Mesendoderm (in vitro differentiated cells): Measurements from ENCODE around the gene KCNJ3.

Source experiments
- DNase-seq: peaks from one replicate; pipeline ENCODE4 v3.0.0; 2013
- H2AK5ac ChIP-seq: 2 replicates; pipeline ENCODE4 v1.6.1; 2013; ENCODE audit warnings: low read length, inconsistent platforms
- H2BK120ac ChIP-seq: 2 replicates; pipeline ENCODE4 v1.6.1; 2013; ENCODE audit warnings: low read depth, mild to moderate bottlenecking, low read length, moderate library complexity, mixed read lengths
- H2BK15ac ChIP-seq: replicated peaks from 2 replicates; pipeline ENCODE4 v1.6.1; 2013; ENCODE audit warnings: low read depth, mild to moderate bottlenecking, moderate library complexity
- H2BK5ac ChIP-seq: 2 replicates; pipeline ENCODE4 v1.6.1; 2013; ENCODE audit warnings: low read length, inconsistent platforms
- H3K18ac ChIP-seq: 2 replicates; pipeline ENCODE4 v1.6.1; 2013; ENCODE audit warnings: mild to moderate bottlenecking, low read length, mixed read lengths
- H3K23ac ChIP-seq: one replicate; pipeline ENCODE4 v1.6.1; 2013; ENCODE audit warnings: low read length
- H3K27ac ChIP-seq: 2 replicates; pipeline ENCODE4 v1.5.1; 2013; ENCODE audit warnings: low read depth, mild to moderate bottlenecking, inconsistent platforms, low read length, moderate library complexity
- H3K27me3 ChIP-seq: 2 replicates; pipeline ENCODE4 v1.6.1; 2013; ENCODE audit warnings: low read length, control low read depth, mild to moderate bottlenecking, inconsistent platforms; ENCODE audit not compliant: insufficient read depth, poor library complexity
- H3K36me3 ChIP-seq: 2 replicates; pipeline ENCODE4 v1.6.1; 2013; ENCODE audit warnings: low read length, inconsistent platforms; ENCODE audit not compliant: control insufficient read depth, insufficient read depth
- H3K4ac ChIP-seq: one replicate; pipeline ENCODE4 v1.6.1; 2013; ENCODE audit warnings: low read depth, mild to moderate bottlenecking, low read length, moderate library complexity
- H3K4me1 ChIP-seq: 2 replicates; pipeline ENCODE4 v1.6.1; 2013; ENCODE audit warnings: low read depth, low read length, inconsistent platforms; ENCODE audit not compliant: control insufficient read depth
- H3K4me2 ChIP-seq: 2 replicates; pipeline ENCODE4 v1.6.1; 2013; ENCODE audit warnings: low read length
- H3K4me3 ChIP-seq: 2 replicates; pipeline ENCODE4 v1.5.1; 2013; ENCODE audit warnings: mild to moderate bottlenecking, low read length
- H3K56ac ChIP-seq: one replicate; pipeline ENCODE4 v1.6.1; 2013; ENCODE audit warnings: low read length
- H3K79me1 ChIP-seq: 2 replicates; pipeline ENCODE4 v1.6.1; 2013; ENCODE audit warnings: low read length, inconsistent platforms
- H3K79me2 ChIP-seq: 2 replicates; pipeline ENCODE4 v1.6.1; 2013; ENCODE audit warnings: mild to moderate bottlenecking, low read length; ENCODE audit not compliant: control insufficient read depth, insufficient read depth
- H3K9ac ChIP-seq: 2 replicates; pipeline ENCODE4 v1.6.1; 2013; ENCODE audit warnings: low read length, inconsistent platforms
- H4K5ac ChIP-seq: one replicate; pipeline ENCODE4 v1.6.1; 2013; ENCODE audit warnings: low read length
- H4K8ac ChIP-seq: one replicate; pipeline ENCODE4 v1.6.1; 2013; ENCODE audit warnings: low read depth, mild to moderate bottlenecking, control low read depth, low read length, moderate library complexity
- WGBS: extraction: QIAGEN DNeasy Blood & Tissue Kit; methylation state at CpG from one replicate; pipeline ENCODE4 v1.1.7; 2013; ENCODE audit warnings: low lambda C conversion rate, missing lambda C conversion rate; ENCODE audit not compliant: insufficient coverage; ENCODE audit errors: extremely low coverage; 5-methylcytosine and 5-hydroxymethylcytosine counted together

KCNJ3 gene

DNA sequence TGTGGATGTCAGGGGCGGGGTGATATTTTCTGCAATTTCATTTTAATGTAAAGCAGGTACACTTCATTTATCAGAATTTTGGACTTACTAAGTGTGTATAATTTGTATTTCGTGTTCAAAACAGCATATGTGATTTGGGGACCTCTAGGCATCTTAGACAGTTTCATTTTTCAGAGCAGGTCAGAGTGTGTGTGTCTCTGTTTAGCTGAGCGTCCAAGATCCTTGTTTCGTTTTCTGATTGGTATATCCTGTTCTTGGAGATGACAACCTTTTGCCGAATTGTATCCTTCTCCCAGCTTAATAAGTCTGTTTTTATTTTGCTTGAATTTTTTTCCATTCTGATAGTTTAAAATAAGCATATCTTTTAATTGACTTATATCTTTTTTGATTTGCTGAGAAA, 128.3 kb downstream of the KCNJ3 start:
- WGBS, result no CpG with 5 or more reads among the region's 5 CpGs
- H3K79me2 ChIP-seq, result no peaks in the 10 kb centered on the region
- no peak overlapping the region for H3K4ac ChIP-seq
- H3K4me2 ChIP-seq, result no peak overlapping the region
- no peak overlapping the region for H3K4me3 ChIP-seq
- no peaks in the 10 kb centered on the region for H3K36me3 ChIP-seq
- H3K27me3 ChIP-seq, result no peaks in the 10 kb centered on the region
- H3K79me1 ChIP-seq, result no peaks in the 10 kb centered on the region
- H3K56ac ChIP-seq, result no peak overlapping the region
- no peak overlapping the region for H2BK120ac ChIP-seq
- H4K8ac ChIP-seq, result no peak overlapping the region
- no peak overlapping the region for H3K18ac ChIP-seq
- no peak overlapping the region for H3K9ac ChIP-seq
- no peak overlapping the region for H4K5ac ChIP-seq
- no peak overlapping the region for H2BK15ac ChIP-seq
- DNase-seq, result no peak
- no peak overlapping the region for H3K23ac ChIP-seq
- no peak overlapping the region for H2AK5ac ChIP-seq
- H3K4me1 ChIP-seq, result no peaks in the 10 kb centered on the region
- no peak overlapping the region for H2BK5ac ChIP-seq
- no peak overlapping the region for H3K27ac ChIP-seq

DNA sequence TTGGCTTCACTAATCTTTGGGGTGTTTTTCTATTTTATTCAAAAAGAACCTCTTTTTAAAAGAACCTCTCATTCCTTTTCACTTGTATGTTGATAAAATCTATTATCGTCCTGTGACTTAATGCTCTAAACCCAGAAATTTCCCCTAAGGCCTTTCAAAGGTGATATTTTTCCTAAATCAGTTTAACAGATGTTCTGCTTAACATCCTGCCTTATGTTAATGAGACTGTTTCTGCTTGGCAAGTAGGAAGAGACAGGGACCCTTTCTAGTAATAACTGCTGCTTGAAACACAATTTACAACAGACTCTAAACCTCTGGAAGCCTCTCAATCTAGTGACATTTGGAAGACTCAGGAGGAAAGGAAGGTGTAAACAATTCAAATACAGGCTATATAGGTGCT, 128.8 kb downstream of the KCNJ3 start:
- Histone ChIP-seq H3K23ac (no peak overlapping the region), H2BK5ac (no peak overlapping the region), H2AK5ac (no peak overlapping the region), H3K27ac (no peak overlapping the region), H4K8ac (no peak overlapping the region), H3K79me2 (no peaks in the 10 kb centered on the region), H3K18ac (no peak overlapping the region), H3K4me3 (no peak overlapping the region), H3K4ac (no peak overlapping the region), H3K4me2 (no peak overlapping the region), H3K36me3 (no peaks in the 10 kb centered on the region), H3K56ac (no peak overlapping the region), H3K79me1 (no peaks in the 10 kb centered on the region), H3K9ac (no peak overlapping the region), H2BK120ac (no peak overlapping the region), H2BK15ac (no peak overlapping the region), H3K4me1 (no peaks in the 10 kb centered on the region), H3K27me3 (no peaks in the 10 kb centered on the region), H4K5ac (no peak overlapping the region)
- WGBS, result no CpG with 5 or more reads among the region's 1 CpG
- no peak for DNase-seq

DNA sequence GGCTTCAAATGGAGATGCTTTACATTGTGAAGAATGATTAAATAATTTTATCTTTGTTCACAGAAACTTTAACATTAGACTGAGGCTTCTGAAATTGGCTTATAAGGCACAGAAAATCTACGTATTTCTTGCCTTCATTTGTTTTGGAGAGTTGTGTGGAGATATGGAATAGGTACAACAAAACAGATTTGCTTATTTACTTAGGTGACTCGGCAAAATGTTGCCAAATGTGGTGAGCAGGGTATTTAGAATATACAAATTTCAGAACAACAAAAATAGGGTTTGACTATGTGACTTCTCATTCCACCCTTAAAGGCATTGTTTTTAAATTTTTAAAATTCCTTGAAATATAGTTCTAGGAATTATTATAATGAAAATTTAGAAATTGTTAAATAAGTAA, 134.2 kb downstream of the KCNJ3 start:
- Histone ChIP-seq H2BK120ac (no peak overlapping the region), H4K5ac (no peak overlapping the region), H3K79me2 (no peaks in the 10 kb centered on the region), H2AK5ac (no peak overlapping the region), H3K4me3 (no peak overlapping the region), H3K4me2 (no peak overlapping the region), H3K9ac (no peak overlapping the region), H4K8ac (no peak overlapping the region), H3K27me3 (no peaks in the 10 kb centered on the region), H3K79me1 (no peaks in the 10 kb centered on the region), H2BK15ac (no peak overlapping the region), H3K36me3 (no peaks in the 10 kb centered on the region), H3K4me1 (no peaks in the 10 kb centered on the region), H3K27ac (no peak overlapping the region), H2BK5ac (no peak overlapping the region), H3K4ac (no peak overlapping the region), H3K23ac (no peak overlapping the region), H3K56ac (no peak overlapping the region), H3K18ac (no peak overlapping the region)
- no CpG with 5 or more reads among the region's 2 CpGs for WGBS
- DNase-seq, result no peak

DNA sequence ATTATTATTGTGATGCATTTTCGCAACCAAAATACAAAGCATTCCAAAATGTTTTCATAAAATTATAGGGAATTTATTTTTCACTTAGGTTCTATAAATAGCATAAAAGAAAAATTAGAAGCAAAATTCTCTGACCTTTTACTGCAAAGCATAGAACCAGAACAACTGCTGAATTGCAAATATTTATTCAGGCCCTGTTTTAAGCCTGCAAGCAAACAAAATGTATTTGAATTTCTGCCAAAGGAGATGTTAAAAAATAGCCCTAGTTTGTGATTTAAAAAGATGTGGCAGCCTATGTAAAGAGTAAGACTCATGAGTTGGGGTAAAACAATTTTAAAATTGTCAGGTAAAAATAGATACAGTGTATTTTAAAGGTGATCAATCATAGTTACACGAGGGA, 138.1 kb downstream of the KCNJ3 start:
- no peaks in the 10 kb centered on the region for H3K79me2 ChIP-seq
- DNase-seq, result no peak
- H3K18ac ChIP-seq, result no peak overlapping the region
- no peak overlapping the region for H2AK5ac ChIP-seq
- H3K4me2 ChIP-seq, result no peak overlapping the region
- H3K9ac ChIP-seq, result no peak overlapping the region
- no peak overlapping the region for H2BK5ac ChIP-seq
- no peak overlapping the region for H4K8ac ChIP-seq
- H2BK15ac ChIP-seq, result no peak overlapping the region
- H3K4me1 ChIP-seq, result no peaks in the 10 kb centered on the region
- H2BK120ac ChIP-seq, result no peak overlapping the region
- no peaks in the 10 kb centered on the region for H3K36me3 ChIP-seq
- H3K4ac ChIP-seq, result no peak overlapping the region
- no CpG with 5 or more reads among the region's 2 CpGs for WGBS
- no peaks in the 10 kb centered on the region for H3K27me3 ChIP-seq
- no peak overlapping the region for H3K4me3 ChIP-seq
- H3K23ac ChIP-seq, result no peak overlapping the region
- no peak overlapping the region for H3K56ac ChIP-seq
- no peaks in the 10 kb centered on the region for H3K79me1 ChIP-seq
- no peak overlapping the region for H4K5ac ChIP-seq
- no peak overlapping the region for H3K27ac ChIP-seq

DNA sequence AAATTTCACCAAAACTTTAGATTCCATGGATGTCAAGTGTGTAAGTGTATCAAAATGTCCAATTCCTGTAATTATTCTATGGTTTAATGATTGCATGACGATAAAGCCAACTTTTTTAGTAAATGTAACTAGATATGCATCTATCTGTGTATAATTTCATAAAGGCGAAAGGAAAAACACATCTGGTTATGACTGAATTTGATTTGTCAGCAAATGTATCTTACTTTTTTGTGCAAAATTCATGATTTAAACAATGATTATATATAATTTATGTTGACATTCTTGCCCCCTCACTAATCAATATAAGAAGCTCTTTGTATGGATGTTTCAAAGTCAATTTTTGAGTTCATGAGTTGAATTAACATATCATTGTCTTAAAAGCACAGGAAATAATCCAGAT, 138.5 kb downstream of the KCNJ3 start:
- no peak overlapping the region for H3K4ac ChIP-seq
- H3K9ac ChIP-seq, result no peak overlapping the region
- no peak for DNase-seq
- WGBS, result no CpG with 5 or more reads among the region's 2 CpGs
- no peaks in the 10 kb centered on the region for H3K79me1 ChIP-seq
- no peak overlapping the region for H4K5ac ChIP-seq
- H3K4me2 ChIP-seq, result no peak overlapping the region
- H2BK15ac ChIP-seq, result no peak overlapping the region
- H4K8ac ChIP-seq, result no peak overlapping the region
- no peaks in the 10 kb centered on the region for H3K36me3 ChIP-seq
- no peak overlapping the region for H2AK5ac ChIP-seq
- no peak overlapping the region for H3K4me3 ChIP-seq
- no peak overlapping the region for H3K56ac ChIP-seq
- no peak overlapping the region for H3K18ac ChIP-seq
- no peak overlapping the region for H3K27ac ChIP-seq
- no peak overlapping the region for H2BK120ac ChIP-seq
- no peaks in the 10 kb centered on the region for H3K79me2 ChIP-seq
- H3K23ac ChIP-seq, result no peak overlapping the region
- no peaks in the 10 kb centered on the region for H3K27me3 ChIP-seq
- no peaks in the 10 kb centered on the region for H3K4me1 ChIP-seq
- H2BK5ac ChIP-seq, result no peak overlapping the region

DNA sequence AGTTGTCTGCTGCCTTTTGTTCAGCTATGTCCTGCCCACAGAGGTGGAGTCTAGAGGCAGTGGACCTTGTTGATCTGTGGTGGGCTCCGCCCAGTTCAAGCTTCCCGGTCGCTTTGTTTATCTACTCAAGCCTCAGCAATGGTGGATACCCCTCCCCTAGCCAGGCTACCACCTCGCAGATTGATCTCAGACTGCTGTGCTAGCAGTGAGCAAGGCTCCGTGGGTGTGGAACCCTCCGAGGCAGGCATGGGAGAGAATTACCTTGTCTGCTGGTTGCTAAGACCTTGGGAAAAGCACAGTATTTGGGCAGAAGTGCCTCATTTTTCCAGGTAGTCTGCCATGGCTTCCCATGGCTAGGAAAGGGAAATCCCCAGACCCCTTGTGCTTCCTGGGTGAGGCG, 146.0 kb downstream of the KCNJ3 start:
- Histone ChIP-seq H3K27me3 (no peaks in the 10 kb centered on the region), H3K79me1 (no peaks in the 10 kb centered on the region), H3K27ac (no peak overlapping the region), H3K4me2 (no peak overlapping the region), H2BK15ac (no peak overlapping the region), H3K79me2 (no peaks in the 10 kb centered on the region), H3K4ac (no peak overlapping the region), H4K5ac (no peak overlapping the region), H4K8ac (no peak overlapping the region), H3K23ac (no peak overlapping the region), H3K36me3 (no peaks in the 10 kb centered on the region), H2BK120ac (no peak overlapping the region), H3K56ac (no peak overlapping the region), H3K4me1 (no peaks in the 10 kb centered on the region), H3K9ac (no peak overlapping the region), H3K4me3 (no peak overlapping the region), H2BK5ac (no peak overlapping the region), H3K18ac (no peak overlapping the region), H2AK5ac (no peak overlapping the region)
- WGBS, result no CpG with 5 or more reads among the region's 7 CpGs
- no peak for DNase-seq
